MM.1S (cell line): ENCODE measurements around the gene CNTNAP2.

ENCODE experiments used
- DNase-seq: peaks from one replicate; pipeline ENCODE4 v3.0.0-alpha.2; 2015
- H2AFZ ChIP-seq: fragments of 300-600 bp; sonication (generic); 2 replicates; pipeline ENCODE4 v1.6.0; 2016; ENCODE audit warnings: antibody characterized with exemption, low read length
- H3F3A ChIP-seq: fragments of 300-600 bp; sonication (generic); 2 replicates; pipeline ENCODE4 v1.6.1; 2016; ENCODE audit warnings: mild to moderate bottlenecking, antibody characterized with exemption, low read length, moderate library complexity, mixed read lengths; ENCODE audit not compliant: insufficient read depth
- H3K27ac ChIP-seq: fragments of 300-600 bp; sonication (generic); 2 replicates; pipeline ENCODE4 v1.5.1; 2016; ENCODE audit warnings: mild to moderate bottlenecking, low read length
- H3K27me3 ChIP-seq: fragments of 300-600 bp; sonication (generic); replicated peaks from 2 replicates; pipeline ENCODE4 v1.6.0; 2016; ENCODE audit warnings: low read length; ENCODE audit not compliant: insufficient read depth
- H3K36me3 ChIP-seq: fragments of 300-600 bp; sonication (generic); replicated peaks from 2 replicates; pipeline ENCODE4 v1.6.1; 2016; ENCODE audit warnings: mild to moderate bottlenecking, low read length, mixed read lengths; ENCODE audit not compliant: insufficient read depth
- H3K4me1 ChIP-seq: fragments of 300-600 bp; sonication (generic); 2 replicates; pipeline ENCODE4 v1.6.1; 2016; ENCODE audit warnings: low read length, mixed read lengths
- H3K4me2 ChIP-seq: fragments of 300-600 bp; sonication (generic); 2 replicates; pipeline ENCODE4 v1.6.0; 2016; ENCODE audit warnings: low read depth, low read length
- H3K4me3 ChIP-seq: fragments of 300-600 bp; sonication (generic); 2 replicates; pipeline ENCODE4 v1.5.1; 2016; ENCODE audit warnings: low read length, mixed read lengths
- H3K79me2 ChIP-seq: fragments of 300-600 bp; sonication (generic); 2 replicates; pipeline ENCODE4 v1.6.1; 2016; ENCODE audit warnings: mixed run types, low read length, mixed read lengths
- H3K9ac ChIP-seq: fragments of 300-600 bp; sonication (generic); 2 replicates; pipeline ENCODE4 v1.6.1; 2016; ENCODE audit warnings: low read length, mixed read lengths
- H3K9me2 ChIP-seq: fragments of 300-600 bp; sonication (generic); replicated peaks from 2 replicates; pipeline ENCODE4 v1.6.1; 2016; ENCODE audit warnings: mild to moderate bottlenecking, low read length, mixed read lengths; ENCODE audit not compliant: insufficient read depth
- H3K9me3 ChIP-seq: fragments of 300-600 bp; sonication (generic); replicated peaks from 2 replicates; pipeline ENCODE4 v1.6.1; 2016; ENCODE audit warnings: mild to moderate bottlenecking, low read length, mixed read lengths; ENCODE audit not compliant: insufficient read depth
- H4K20me1 ChIP-seq: fragments of 300-600 bp; sonication (generic); 2 replicates; pipeline ENCODE4 v1.6.1; 2016; ENCODE audit warnings: mild to moderate bottlenecking, low read length, moderate library complexity, mixed read lengths; ENCODE audit not compliant: insufficient read depth
- EZH2 ChIP-seq: fragments of 300-600 bp; sonication (generic); optimal IDR thresholded peaks from 2 replicates; pipeline ENCODE3; 2017; ENCODE audit warnings: low read depth, mild to moderate bottlenecking, antibody characterized with exemption, low read length, mixed read lengths
- EZH2phosphoT487 ChIP-seq: fragments of 300-600 bp; sonication (generic); IDR thresholded peaks from 2 replicates; pipeline ENCODE4 v1.6.1; 2018; ENCODE audit warnings: antibody characterized with exemption, low read length
- TF ChIP-seq, protein P1 (sequence below): fragments of 300-600 bp; sonication (generic); IDR thresholded peaks from 2 replicates; pipeline ENCODE4 v1.5.1; 2016; ENCODE audit warnings: antibody characterized with exemption, low read length, mixed read lengths

CNTNAP2 gene

DNA sequence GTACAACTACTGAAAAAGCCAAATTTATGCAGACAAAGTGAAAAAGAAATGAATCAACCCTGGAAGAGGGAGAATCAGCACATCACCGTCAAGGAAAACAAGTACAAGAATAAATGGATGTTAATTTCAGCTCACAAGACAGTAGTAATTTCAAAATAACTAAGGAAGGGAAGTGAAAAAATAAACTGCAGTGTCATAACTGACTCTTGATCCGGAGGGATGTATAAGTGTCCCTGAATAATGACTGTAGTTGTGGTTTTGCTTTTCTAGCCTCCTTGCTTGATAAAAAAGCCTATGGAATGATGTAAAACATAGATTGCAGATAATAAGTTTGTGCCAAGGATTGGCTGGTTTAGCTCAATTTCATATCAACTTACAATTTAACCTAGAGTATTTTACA lies 1752.9 kb downstream of the CNTNAP2 start:
- Histone ChIP-seq H3K27me3 (no peaks in the 10 kb centered on the region), H3K9me3 (no peaks in the 10 kb centered on the region), H3K9ac (no peak overlapping the region), H3K27ac (no peak overlapping the region), H3K36me3 (no peaks in the 10 kb centered on the region), H3K79me2 (no peaks in the 10 kb centered on the region), H3K4me1 (no peaks in the 10 kb centered on the region), H3K4me3 (no peak overlapping the region), H3K4me2 (no peak overlapping the region), H4K20me1 (no peaks in the 10 kb centered on the region), H3F3A (no peaks in the 10 kb centered on the region), H3K9me2 (no peaks in the 10 kb centered on the region), H2AFZ (no peak overlapping the region)
- no peak for DNase-seq
- TF ChIP-seq EZH2phosphoT487, result no peak
- TF ChIP-seq, protein P1, sequence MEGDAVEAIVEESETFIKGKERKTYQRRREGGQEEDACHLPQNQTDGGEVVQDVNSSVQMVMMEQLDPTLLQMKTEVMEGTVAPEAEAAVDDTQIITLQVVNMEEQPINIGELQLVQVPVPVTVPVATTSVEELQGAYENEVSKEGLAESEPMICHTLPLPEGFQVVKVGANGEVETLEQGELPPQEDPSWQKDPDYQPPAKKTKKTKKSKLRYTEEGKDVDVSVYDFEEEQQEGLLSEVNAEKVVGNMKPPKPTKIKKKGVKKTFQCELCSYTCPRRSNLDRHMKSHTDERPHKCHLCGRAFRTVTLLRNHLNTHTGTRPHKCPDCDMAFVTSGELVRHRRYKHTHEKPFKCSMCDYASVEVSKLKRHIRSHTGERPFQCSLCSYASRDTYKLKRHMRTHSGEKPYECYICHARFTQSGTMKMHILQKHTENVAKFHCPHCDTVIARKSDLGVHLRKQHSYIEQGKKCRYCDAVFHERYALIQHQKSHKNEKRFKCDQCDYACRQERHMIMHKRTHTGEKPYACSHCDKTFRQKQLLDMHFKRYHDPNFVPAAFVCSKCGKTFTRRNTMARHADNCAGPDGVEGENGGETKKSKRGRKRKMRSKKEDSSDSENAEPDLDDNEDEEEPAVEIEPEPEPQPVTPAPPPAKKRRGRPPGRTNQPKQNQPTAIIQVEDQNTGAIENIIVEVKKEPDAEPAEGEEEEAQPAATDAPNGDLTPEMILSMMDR, result no peak
- TF ChIP-seq EZH2, result no peak

DNA sequence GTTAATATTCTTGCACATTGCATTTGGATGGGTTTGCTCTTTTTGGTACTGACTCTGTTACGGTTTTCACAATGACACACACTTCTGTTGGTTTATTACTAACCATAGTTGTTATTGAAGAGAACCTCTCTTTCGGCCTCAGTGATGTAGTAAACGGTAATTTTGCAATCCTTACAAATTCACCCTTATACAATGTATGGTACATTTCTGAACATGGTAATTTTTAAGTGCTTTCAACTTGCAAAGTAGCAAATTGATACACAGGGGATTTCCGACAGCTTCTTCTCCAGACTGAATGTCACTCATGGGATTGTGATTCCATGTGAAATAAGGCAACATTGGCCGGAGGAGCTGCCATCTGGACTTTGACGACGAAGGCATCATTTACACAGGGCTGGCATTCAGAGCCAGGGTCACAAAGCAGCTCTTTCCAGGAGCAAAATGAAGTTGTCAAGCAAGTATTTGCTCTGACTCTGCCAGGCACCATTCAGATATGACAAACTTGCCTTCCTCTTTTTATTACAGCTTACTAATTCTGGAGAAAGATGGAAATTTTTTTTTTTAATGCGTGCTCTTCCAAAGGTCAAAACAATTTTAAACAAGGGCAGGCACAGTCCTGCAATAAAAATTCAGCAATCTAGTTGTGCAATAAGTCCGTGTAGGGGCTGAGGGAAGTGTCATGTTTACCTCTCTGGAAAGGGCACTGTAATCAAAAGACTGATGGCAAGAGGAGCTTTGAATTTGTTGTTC lies 1762.5 kb downstream of the CNTNAP2 start:
- no peaks in the 10 kb centered on the region for H3K79me2 ChIP-seq

DNA sequence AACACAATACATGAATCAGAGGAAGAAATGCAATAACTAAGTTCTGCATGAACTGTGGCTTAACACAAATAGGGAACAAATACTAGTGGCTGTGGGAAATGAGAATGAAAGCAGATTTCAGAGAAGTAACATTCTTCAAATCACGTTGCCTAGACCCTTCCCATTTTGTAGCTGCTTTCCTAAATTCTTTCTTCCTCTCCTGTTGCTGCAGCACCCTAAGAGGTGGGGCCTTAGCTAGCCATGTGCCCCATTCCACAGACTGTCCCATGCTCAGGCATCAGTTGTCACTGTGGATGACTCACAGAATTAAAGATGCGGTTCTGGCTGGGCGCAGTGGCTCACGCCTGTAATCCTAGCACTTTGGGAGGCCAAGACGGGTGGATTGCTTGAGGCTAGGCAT lies 1769.3 kb downstream of the CNTNAP2 start:
- Histone ChIP-seq H3K79me2 (no peaks in the 10 kb centered on the region), H3K9ac (no peak overlapping the region), H3K4me1 (no peaks in the 10 kb centered on the region), H3K36me3 (no peaks in the 10 kb centered on the region), H3K4me2 (no peak overlapping the region), H3K4me3 (no peak overlapping the region), H4K20me1 (no peaks in the 10 kb centered on the region), H3K27me3 (no peaks in the 10 kb centered on the region), H3K9me3 (no peaks in the 10 kb centered on the region), H2AFZ (no peak overlapping the region), H3F3A (no peaks in the 10 kb centered on the region), H3K9me2 (no peaks in the 10 kb centered on the region), H3K27ac (no peak overlapping the region)
- DNase-seq, result peak; percentile 3
- TF ChIP-seq, protein P1, result no peak
- TF ChIP-seq EZH2phosphoT487 (no peak), EZH2 (no peak)

More for the DNA sequence above, 1762.5 kb downstream of the CNTNAP2 start:
- no peak overlapping the region for H3K4me3 ChIP-seq
- H3K27ac ChIP-seq, result no peak overlapping the region
- H3K4me1 ChIP-seq, result no peaks in the 10 kb centered on the region
- no peaks in the 10 kb centered on the region for H3F3A ChIP-seq
- TF ChIP-seq, protein P1, result no peak
- TF ChIP-seq EZH2phosphoT487, result no peak
- TF ChIP-seq EZH2, result no peak
- no peaks in the 10 kb centered on the region for H3K9me2 ChIP-seq
- DNase-seq, result no peak
- H3K9ac ChIP-seq, result no peak overlapping the region
- no peaks in the 10 kb centered on the region for H4K20me1 ChIP-seq
- no peak overlapping the region for H3K4me2 ChIP-seq
- H3K36me3 ChIP-seq, result no peaks in the 10 kb centered on the region
- no peak overlapping the region for H2AFZ ChIP-seq
- no peaks in the 10 kb centered on the region for H3K27me3 ChIP-seq
- H3K9me3 ChIP-seq, result no peaks in the 10 kb centered on the region
